GM13977 (cell line): ENCODE measurements around the gene GNB2.

Source experiments
- DNase-seq: peaks from one replicate; pipeline ENCODE4 v3.0.0; 2012; ENCODE audit warnings: low spot score
- CTCF ChIP-seq: IDR thresholded peaks from 2 replicates; pipeline ENCODE4 v1.5.1; 2012; ENCODE audit warnings: mild to moderate bottlenecking, control low read depth; ENCODE audit not compliant: insufficient read depth; ENCODE audit errors: extremely low read depth, missing control alignments
- in situ Hi-C: fragments of 300-500 bp; cut with MboI; formaldehyde crosslinking; loops from one replicate; pipeline ENCODE4 v1.12.0; 2022; ENCODE audit warnings: low sequenced_read_pairs, low pct_unique_long_range_greater_than_20kb, mixed read lengths, inconsistent platforms; ENCODE audit not compliant: unreplicated experiment

Gene GNB2

GRCh38 chr7:100674411-100675104 is 1.0 kb downstream of the GNB2 start:
- in situ Hi-C loops, result no loop called here
- peak; percentile 36 for DNase-seq
- no peak for TF ChIP-seq CTCF

GRCh38 chr7:100675105-100675451 is 1.5 kb downstream of the GNB2 start:
- TF ChIP-seq CTCF, result no peak
- in situ Hi-C loops, result no loop called here
- DNase-seq, result peak; percentile 40

- DNase-seq, result peak; percentile 89
- no peak for TF ChIP-seq CTCF
- in situ Hi-C loops, result no loop called here
Measured at GRCh38 chr7:100675581-100676350, 2.2 kb downstream of the GNB2 start.

GRCh38 chr7:100676501-100677306 is 3.2 kb downstream of the GNB2 start:
- DNase-seq, result no peak
- in situ Hi-C loops, result no loop called here
- TF ChIP-seq CTCF, result no peak

GRCh38 chr7:100677308-100678267 is 4.0 kb downstream of the GNB2 start:
- in situ Hi-C loops, result no loop called here
- TF ChIP-seq CTCF, result no peak
- peak; percentile 21 for DNase-seq
